Ishikawa (cell line): ENCODE data around the gene SCGB3A2.

Experiments
- EP300 ChIP-seq: IDR thresholded peaks from 2 replicates; pipeline ENCODE4 v1.6.1; 2012; ENCODE audit warnings: borderline replicate concordance
- YY1 ChIP-seq: IDR thresholded peaks from 2 replicates; pipeline ENCODE4 v1.6.1; 2012; ENCODE audit warnings: low read depth
- TF ChIP-seq, protein P1 (sequence below): IDR thresholded peaks from 2 replicates; pipeline ENCODE4 v1.6.1; 2012
- TF ChIP-seq, protein P2 (sequence below): IDR thresholded peaks from 2 replicates; pipeline ENCODE4 v1.6.1; 2012

DNA sequence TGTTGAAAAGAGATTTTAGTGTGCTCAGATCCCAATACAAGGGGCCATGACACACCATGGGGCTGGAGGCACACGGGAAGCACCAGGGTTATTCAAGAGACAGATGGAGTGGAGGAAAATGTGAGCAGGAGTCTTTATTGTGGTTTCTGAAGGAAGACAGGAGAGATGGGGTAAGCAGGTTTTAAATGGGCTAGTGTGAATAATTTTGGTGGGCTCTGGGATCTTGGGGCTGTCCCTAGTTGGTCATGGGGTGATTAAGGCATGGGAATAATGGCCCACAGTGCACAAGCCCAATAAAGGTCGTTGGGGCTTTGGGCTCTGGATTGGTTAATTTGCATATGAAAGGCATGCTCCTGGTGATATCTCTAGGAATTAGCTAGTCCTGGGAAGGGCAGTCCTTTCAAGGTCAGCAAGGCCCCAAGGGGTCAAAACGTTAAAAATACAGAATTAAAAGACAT lies 3.6 kb upstream of the SCGB3A2 start:
- TF ChIP-seq, protein P1, sequence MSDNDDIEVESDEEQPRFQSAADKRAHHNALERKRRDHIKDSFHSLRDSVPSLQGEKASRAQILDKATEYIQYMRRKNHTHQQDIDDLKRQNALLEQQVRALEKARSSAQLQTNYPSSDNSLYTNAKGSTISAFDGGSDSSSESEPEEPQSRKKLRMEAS: no peak
- TF ChIP-seq YY1 (no peak), EP300 (no peak)
- TF ChIP-seq, protein P2, sequence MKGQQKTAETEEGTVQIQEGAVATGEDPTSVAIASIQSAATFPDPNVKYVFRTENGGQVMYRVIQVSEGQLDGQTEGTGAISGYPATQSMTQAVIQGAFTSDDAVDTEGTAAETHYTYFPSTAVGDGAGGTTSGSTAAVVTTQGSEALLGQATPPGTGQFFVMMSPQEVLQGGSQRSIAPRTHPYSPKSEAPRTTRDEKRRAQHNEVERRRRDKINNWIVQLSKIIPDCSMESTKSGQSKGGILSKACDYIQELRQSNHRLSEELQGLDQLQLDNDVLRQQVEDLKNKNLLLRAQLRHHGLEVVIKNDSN: no peak
